Progenitor cell of endocrine pancreas (in vitro differentiated cells): Measurements from ENCODE around the gene CENPP. TPM values are rescaled to one million over a fixed set of nuclear protein-coding genes. Genes with fewer than 3 reads are reported as not detected.

Experiments used
- DNase-seq: peaks from one replicate; pipeline ENCODE4 v3.0.0; 2021; ENCODE audit warnings: low spot score; ENCODE audit not compliant: unreplicated experiment
- H3K27ac Mint-ChIP-seq: 2 replicates; pipeline ENCODE4 v1.8.0; 2021; ENCODE audit warnings: mild to moderate bottlenecking, moderate library complexity, mixed read lengths
- H3K27me3 Mint-ChIP-seq: 2 replicates; pipeline ENCODE4 v1.8.0; 2021; ENCODE audit warnings: mixed read lengths
- H3K36me3 Mint-ChIP-seq: 2 replicates; pipeline ENCODE4 v1.8.0; 2022; ENCODE audit warnings: mixed read lengths; ENCODE audit not compliant: insufficient read depth
- H3K4me1 Mint-ChIP-seq: 2 replicates; pipeline ENCODE4 v1.8.0; 2021; ENCODE audit warnings: low read depth, mixed read lengths
- H3K4me3 Mint-ChIP-seq: 2 replicates; pipeline ENCODE4 v1.8.0; 2021; ENCODE audit warnings: low read depth, mild to moderate bottlenecking, moderate library complexity, mixed read lengths
- H3K9me3 Mint-ChIP-seq: 2 replicates; pipeline ENCODE4 v1.8.0; 2021; ENCODE audit warnings: low read depth, mixed read lengths
- CTCF ChIP-seq: fragments of 200-600 bp; sonication (generic); IDR thresholded peaks from one replicate; pipeline ENCODE4 v1.5.0; 2021; ENCODE audit warnings: antibody characterized with exemption, mild to moderate bottlenecking; ENCODE audit not compliant: unreplicated experiment
- total RNA-seq: library from RNA; stranded (reverse); gene quantifications from 2 replicates; pipeline ENCODE4 v1.2.1, GENCODE V29; 2021

CENPP gene
- total RNA-seq, 1 donor from 2014 or later, result 5.0 TPM

DNA sequence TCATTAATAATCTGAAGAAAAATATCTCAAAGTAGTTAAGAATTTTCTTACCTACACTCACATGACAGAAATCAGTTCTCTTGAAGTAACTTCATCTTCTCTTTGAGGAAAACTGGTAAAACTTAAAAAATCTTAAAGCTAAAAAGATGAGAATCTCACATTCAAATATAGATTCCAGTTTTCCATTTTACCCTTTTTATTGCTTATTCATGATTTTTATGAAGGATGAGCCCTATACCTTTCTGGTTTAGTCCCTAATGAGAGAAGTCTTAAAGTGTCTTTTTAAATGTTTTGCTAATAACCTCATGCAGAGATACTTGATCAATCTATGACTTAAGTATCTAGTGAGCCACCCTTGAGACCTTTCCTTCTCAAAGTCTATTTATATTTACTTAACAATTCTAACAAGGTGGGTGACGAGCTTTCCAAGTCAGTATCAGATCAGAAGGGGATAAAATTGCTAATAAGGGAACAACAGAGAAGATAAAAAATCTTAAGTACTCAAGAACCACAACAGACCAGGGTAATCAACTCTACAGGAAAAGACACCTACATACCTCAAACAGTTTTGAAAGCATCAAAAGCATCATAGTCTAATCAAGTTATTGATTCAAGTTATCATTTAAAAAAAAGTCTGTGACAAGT, 34.8 kb upstream of the CENPP start:
- Mint-ChIP-seq H3K36me3 (peaks cover 14% of the 10 kb centered on the region), H3K27me3 (no peaks in the 10 kb centered on the region)
- TF ChIP-seq CTCF, result no peak

GRCh38 chr9:92291577-92291976, 34.2 kb upstream of the CENPP start:
- peak overlapping the region; percentile 96 for H3K4me3 Mint-ChIP-seq
- TF ChIP-seq CTCF, result no peak
- H3K9me3 Mint-ChIP-seq, result no peaks in the 10 kb centered on the region
- peak overlapping the region; percentile 33 for H3K27ac Mint-ChIP-seq
- peaks cover 13% of the 10 kb centered on the region for H3K36me3 Mint-ChIP-seq
- no peak for DNase-seq
- H3K4me1 Mint-ChIP-seq, result peaks cover 42% of the 10 kb centered on the region
- no peaks in the 10 kb centered on the region for H3K27me3 Mint-ChIP-seq

More for the DNA sequence above, 34.8 kb upstream of the CENPP start:
- H3K4me1 Mint-ChIP-seq, result peaks cover 40% of the 10 kb centered on the region
- no peaks in the 10 kb centered on the region for H3K9me3 Mint-ChIP-seq
- DNase-seq, result no peak
- peak overlapping the region; percentile 22 for H3K27ac Mint-ChIP-seq
- H3K4me3 Mint-ChIP-seq, result peak overlapping the region; percentile 17

DNA sequence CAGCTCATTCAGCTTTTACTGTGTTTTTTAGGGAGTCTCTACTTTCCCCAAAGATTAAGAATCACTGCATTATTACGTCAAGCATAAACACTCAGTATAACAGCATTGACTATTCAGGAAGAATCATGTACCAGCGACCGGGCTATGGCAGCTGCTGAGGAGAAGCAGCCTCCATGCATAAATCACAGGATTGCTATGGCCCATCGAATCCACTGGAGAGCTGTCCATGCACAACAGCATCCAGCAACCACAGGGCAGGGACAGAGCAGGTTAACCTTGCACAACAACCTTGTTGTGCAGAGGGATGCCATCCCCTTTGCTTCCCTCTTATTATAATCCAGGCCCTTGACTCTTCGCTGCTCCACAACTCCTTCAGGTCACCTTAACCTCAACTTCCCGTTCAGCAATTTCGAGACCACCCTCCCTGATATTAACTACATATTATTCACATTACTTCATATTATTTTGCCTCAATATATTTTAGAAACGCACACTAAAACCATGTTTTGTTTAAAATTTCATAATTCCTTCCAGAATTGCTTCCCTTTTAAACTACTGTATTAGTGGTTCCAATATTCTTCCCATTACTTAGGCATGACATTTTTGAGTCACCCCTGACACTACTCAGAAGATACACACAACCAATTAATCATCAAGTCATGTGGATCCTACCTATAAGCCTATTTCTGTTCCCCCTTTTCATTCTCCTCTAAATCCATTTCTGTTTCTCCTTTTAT, 33.2 kb upstream of the CENPP start:
- H3K4me3 Mint-ChIP-seq, result peak overlapping the region; percentile 96
- H3K36me3 Mint-ChIP-seq, result peaks cover 16% of the 10 kb centered on the region
- peak overlapping the region; percentile 99 for H3K27ac Mint-ChIP-seq
- H3K9me3 Mint-ChIP-seq, result no peaks in the 10 kb centered on the region
- peaks cover 42% of the 10 kb centered on the region for H3K4me1 Mint-ChIP-seq
- TF ChIP-seq CTCF, result no peak
- no peak for DNase-seq
- H3K27me3 Mint-ChIP-seq, result no peaks in the 10 kb centered on the region

DNA sequence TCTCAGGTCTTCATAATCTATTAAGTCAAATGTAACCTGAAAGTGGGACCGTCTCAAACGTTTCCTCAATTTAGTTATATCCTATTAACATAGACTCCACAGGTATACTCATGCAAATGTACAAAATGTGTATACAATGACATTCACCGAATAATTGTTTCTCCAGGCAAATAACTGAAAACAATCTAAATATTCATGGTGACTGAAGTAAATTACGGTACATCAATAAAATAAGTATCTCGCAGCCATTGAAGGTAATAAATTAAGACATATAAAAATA, 32.7 kb upstream of the CENPP start:
- Mint-ChIP-seq H3K27me3 (no peaks in the 10 kb centered on the region), H3K27ac (peak overlapping the region; percentile 99), H3K36me3 (peaks cover 13% of the 10 kb centered on the region), H3K4me1 (peaks cover 42% of the 10 kb centered on the region), H3K4me3 (peak overlapping the region; percentile 96), H3K9me3 (no peaks in the 10 kb centered on the region)
- no peak for TF ChIP-seq CTCF
- DNase-seq, result no peak

- H3K36me3 Mint-ChIP-seq, result peaks cover 13% of the 10 kb centered on the region
- H3K4me1 Mint-ChIP-seq, result peaks cover 42% of the 10 kb centered on the region
- peak; percentile 33 for TF ChIP-seq CTCF
- DNase-seq, result peak; percentile 100
- H3K4me3 Mint-ChIP-seq, result peak within 1 kb of the TSS; percentile 96
- H3K9me3 Mint-ChIP-seq, result no peaks in the 10 kb centered on the region
- peak within 1 kb of the TSS; percentile 99 for H3K27ac Mint-ChIP-seq
- no peaks in the 10 kb centered on the region for H3K27me3 Mint-ChIP-seq
Observed at GRCh38 chr9:92293452-92294296, 32.1 kb upstream of the CENPP start, which contains the start of gene IARS1. Gene IARS1 (minus strand): TSS chr9:92293697. CDS start chr9:92289419, 4,278 bp downstream.
